ENCODE results near the gene B2M. TPM values are rescaled to one million over a fixed set of nuclear protein-coding genes. Genes with fewer than 3 reads are reported as not detected.
A peak's percentile ranks its signal among the peaks of the same experiment; 100 is the strongest.

B2M gene
- total and polyA plus RNA-seq, 10 of the 15 experiments (the other 5 are each of a cell fraction or from before 2014, with no cell fraction given), result 2,901 to 22,794 (median 8,374) TPM

- TF ChIP-seq REST (IDR thresholded peaks at IDR 0.05; ENCODE audit: low read depth, low read length) (no peak), RFX5 (IDR thresholded peaks at IDR 0.05; ENCODE audit: low read depth, low read length) (no peak), SREBF1 (IDR thresholded peaks at IDR 0.05; ENCODE audit: low read length) (no peak), RAD21 (IDR thresholded peaks at IDR 0.05; ENCODE audit: insufficient read depth, low read depth, low read length) (peak; percentile 40; the same call in 1 of the 2 replicates), STAT3 (IDR thresholded peaks at IDR 0.05; ENCODE audit: low read depth, low read length) (no peak), ETV6 (conservative IDR thresholded peaks at IDR 0.05 in 1 of 2, IDR thresholded peaks at IDR 0.05 in 1 of 2; ENCODE audit: borderline replicate concordance in 1 of 2, low read depth in 1 of 2) (no peak), POLR2A (IDR thresholded peaks at IDR 0.05; ENCODE audit: low read depth, low read length) (peak; percentile 46), TCF3 (IDR thresholded peaks at IDR 0.05; ENCODE audit: borderline replicate concordance, insufficient read depth, low read depth, low read length) (no peak), JUND (IDR thresholded peaks at IDR 0.05; ENCODE audit: low read depth, low read length) (no peak), ZBTB11 (CRISPR knock-in tag; IDR thresholded peaks at IDR 0.05) (no peak), IKZF2 (IDR thresholded peaks at IDR 0.05) (no peak), PRDM15 (CRISPR knock-in tag; IDR thresholded peaks at IDR 0.05) (no peak), STAT1 (conservative IDR thresholded peaks at IDR 0.05) (no peak)
Observed at GRCh38 chr15:44713006-44713966, 2.0 kb downstream of the B2M start (continued).
